NT2/D1 (cell line): Measurements from ENCODE around the gene NAP1L1.
A peak's percentile ranks its signal among the peaks of the same experiment; 100 is the strongest.

Source experiments
- DNase-seq: peaks from one replicate; pipeline ENCODE4 v3.0.0-alpha.2; 2011; ENCODE audit warnings: low read depth, low spot score
- H3K27me3 ChIP-seq: 2 replicates; pipeline ENCODE4 v1.6.0; 2011; ENCODE audit warnings: mild to moderate bottlenecking; ENCODE audit not compliant: insufficient read length, insufficient read depth
- H3K36me3 ChIP-seq: 2 replicates; pipeline ENCODE4 v1.6.1; 2011; ENCODE audit warnings: mild to moderate bottlenecking, low read length, mixed read lengths; ENCODE audit not compliant: insufficient read depth, insufficient read length
- H3K4me1 ChIP-seq: 2 replicates; pipeline ENCODE4 v1.5.1; 2011; ENCODE audit not compliant: insufficient read depth, insufficient read length
- H3K4me3 ChIP-seq: 2 replicates; pipeline ENCODE4 v1.5.1; 2011; ENCODE audit warnings: low read depth; ENCODE audit not compliant: insufficient read length
- H3K9ac ChIP-seq: 2 replicates; pipeline ENCODE4 v1.6.0; 2011; ENCODE audit warnings: low read depth; ENCODE audit not compliant: insufficient read length
- H3K9me3 ChIP-seq: 2 replicates; pipeline ENCODE4 v1.5.1; 2011; ENCODE audit warnings: mild to moderate bottlenecking, low read length; ENCODE audit not compliant: insufficient read depth
- SUZ12 ChIP-seq: IDR thresholded peaks from 2 replicates; pipeline ENCODE4 v1.6.1; 2011; ENCODE audit not compliant: insufficient read length, insufficient read depth; ENCODE audit errors: extremely low read depth
- YY1 ChIP-seq: IDR thresholded peaks from 2 replicates; pipeline ENCODE4 v1.6.1; 2011; ENCODE audit not compliant: insufficient read length, insufficient read depth
- ZNF274 ChIP-seq: IDR thresholded peaks from 2 replicates; pipeline ENCODE4 v1.6.1; 2011; ENCODE audit warnings: mild to moderate bottlenecking, low read depth, low read length

The NAP1L1 gene

DNA sequence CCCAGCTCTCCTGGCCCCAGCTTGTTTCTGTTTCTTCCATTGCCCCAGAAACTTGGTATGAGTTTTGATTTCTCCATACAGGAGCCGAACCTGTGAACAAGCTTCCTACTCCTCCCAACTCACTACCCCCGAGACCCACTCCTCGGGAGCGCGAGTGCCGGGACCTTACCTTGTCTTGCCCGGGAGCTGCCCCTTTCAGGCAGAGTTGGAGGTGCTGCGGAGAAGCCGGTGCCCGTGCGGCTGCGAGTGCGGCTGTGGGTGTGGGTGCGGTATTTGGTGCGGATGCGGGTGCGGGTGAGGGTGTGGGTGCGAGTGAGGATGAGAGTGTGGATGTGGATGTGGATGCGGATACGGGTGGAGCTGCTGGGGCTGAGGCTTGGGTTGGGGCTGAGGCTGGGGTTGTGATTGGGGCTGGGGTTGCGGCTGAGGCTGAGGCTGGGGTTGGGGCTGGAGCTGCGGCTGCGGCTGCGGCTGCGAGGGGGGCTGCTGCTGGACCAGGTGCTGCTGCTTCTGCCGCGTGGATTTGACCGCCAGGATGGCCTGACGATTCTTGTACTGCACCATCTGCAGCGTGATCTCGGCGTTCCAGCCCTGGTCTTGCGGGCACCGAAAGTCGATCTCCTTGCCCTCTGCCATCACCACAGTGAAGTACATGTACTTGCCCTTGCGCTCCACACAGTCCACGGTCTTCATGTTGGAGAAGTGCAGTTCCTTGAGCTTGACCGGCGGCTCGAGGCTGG lies 54.0 kb downstream of the NAP1L1 start:
- H3K4me1 ChIP-seq = no peaks in the 10 kb centered on the region
- H3K9ac ChIP-seq = peak overlapping the region; percentile 99
- H3K4me3 ChIP-seq = peak overlapping the region; percentile 98
- no peaks in the 10 kb centered on the region for H3K9me3 ChIP-seq
- no peak for TF ChIP-seq SUZ12
- no peak for TF ChIP-seq ZNF274
- no peak for TF ChIP-seq YY1
- DNase-seq = no peak
- H3K27me3 ChIP-seq = peaks cover 8% of the 10 kb centered on the region
- peaks cover 36% of the 10 kb centered on the region for H3K36me3 ChIP-seq

DNA sequence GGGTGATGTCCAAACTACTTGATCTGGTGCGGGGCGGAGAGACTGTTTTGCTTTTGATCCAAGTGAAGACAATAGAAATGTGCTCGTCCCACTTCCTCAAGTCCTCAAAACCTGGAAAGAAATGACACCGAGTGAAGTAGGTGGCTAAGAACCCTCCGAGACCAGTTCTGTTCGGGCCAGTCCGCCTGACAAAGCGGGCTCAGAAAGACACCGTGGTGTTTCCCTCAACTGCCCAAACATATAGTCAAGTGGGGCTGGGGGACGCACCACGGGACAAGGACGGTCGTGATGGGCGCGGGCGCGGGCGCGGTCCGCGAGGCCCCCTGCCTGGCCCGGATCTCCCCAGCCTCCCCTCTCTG lies 54.5 kb downstream of the NAP1L1 start:
- Histone ChIP-seq H3K36me3 (peaks cover 36% of the 10 kb centered on the region), H3K27me3 (peaks cover 8% of the 10 kb centered on the region), H3K4me3 (peak overlapping the region; percentile 98), H3K4me1 (no peaks in the 10 kb centered on the region), H3K9me3 (no peaks in the 10 kb centered on the region), H3K9ac (peak overlapping the region; percentile 99)
- no peak for DNase-seq
- TF ChIP-seq SUZ12 = no peak
- TF ChIP-seq ZNF274 = no peak
- TF ChIP-seq YY1 = no peak

DNA sequence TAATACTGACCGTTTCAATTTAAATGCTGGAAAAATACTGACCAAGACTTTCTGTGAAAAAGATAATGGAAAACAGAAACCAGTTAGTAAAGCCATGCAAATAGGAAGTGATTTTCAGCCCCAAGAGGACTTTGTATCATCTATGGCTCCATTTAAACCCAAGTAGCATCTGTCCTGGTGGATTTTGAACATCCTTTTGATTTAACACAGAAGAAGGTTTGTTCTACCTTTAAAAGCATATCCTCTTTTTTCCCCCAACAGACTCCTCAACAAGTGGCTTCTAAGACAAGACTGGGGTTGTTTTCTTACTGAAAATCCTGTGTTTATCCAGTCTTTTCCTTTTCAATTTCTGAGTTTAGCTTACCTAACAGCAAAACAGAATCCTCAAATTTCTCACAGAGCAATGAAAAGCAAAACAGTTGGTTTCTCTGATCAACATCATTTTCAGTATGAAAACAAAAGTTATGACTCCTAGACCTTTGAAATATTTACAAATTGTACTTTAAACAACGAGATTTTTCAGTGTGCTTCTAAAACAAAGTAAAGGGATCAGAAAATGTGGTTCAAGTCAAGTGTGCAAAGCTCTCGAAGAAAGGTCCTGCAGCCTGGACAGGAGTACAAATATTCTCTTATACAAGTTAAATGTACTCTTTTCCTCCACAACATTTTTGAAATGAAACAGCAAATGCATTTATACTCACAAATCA lies 55.8 kb downstream of the NAP1L1 start:
- TF ChIP-seq SUZ12 (no peak), ZNF274 (no peak), YY1 (no peak)
- Histone ChIP-seq H3K4me3 (peak overlapping the region; percentile 98), H3K9ac (peak overlapping the region; percentile 69), H3K36me3 (peaks cover 36% of the 10 kb centered on the region), H3K9me3 (no peaks in the 10 kb centered on the region), H3K4me1 (no peaks in the 10 kb centered on the region), H3K27me3 (peaks cover 8% of the 10 kb centered on the region)
- no peak for DNase-seq

DNA sequence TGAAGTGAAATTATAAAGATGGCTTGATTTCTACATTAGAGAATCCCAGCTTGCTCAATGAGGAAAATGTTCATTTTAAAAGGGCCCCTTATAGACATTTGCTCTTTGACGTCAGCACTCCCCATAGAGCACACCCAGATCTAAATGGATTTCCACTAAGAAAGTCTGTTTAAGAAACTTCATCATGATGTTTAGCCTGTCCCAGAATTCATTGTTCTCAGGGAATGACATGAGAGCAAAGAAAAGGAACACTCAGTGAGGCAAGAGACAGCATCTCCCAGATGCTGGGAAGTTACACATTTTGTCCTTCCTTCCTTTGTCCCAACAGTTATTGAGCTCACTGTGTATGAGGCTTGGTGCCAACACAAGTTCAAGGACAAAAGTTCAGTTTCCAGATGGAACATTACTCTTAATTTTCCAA lies 57.8 kb downstream of the NAP1L1 start:
- Histone ChIP-seq H3K4me1 (no peaks in the 10 kb centered on the region), H3K9me3 (no peaks in the 10 kb centered on the region), H3K9ac (no peak overlapping the region), H3K4me3 (no peak overlapping the region), H3K27me3 (peaks cover 8% of the 10 kb centered on the region), H3K36me3 (peaks cover 36% of the 10 kb centered on the region)
- DNase-seq = no peak
- TF ChIP-seq YY1 (no peak), SUZ12 (no peak), ZNF274 (no peak)

DNA sequence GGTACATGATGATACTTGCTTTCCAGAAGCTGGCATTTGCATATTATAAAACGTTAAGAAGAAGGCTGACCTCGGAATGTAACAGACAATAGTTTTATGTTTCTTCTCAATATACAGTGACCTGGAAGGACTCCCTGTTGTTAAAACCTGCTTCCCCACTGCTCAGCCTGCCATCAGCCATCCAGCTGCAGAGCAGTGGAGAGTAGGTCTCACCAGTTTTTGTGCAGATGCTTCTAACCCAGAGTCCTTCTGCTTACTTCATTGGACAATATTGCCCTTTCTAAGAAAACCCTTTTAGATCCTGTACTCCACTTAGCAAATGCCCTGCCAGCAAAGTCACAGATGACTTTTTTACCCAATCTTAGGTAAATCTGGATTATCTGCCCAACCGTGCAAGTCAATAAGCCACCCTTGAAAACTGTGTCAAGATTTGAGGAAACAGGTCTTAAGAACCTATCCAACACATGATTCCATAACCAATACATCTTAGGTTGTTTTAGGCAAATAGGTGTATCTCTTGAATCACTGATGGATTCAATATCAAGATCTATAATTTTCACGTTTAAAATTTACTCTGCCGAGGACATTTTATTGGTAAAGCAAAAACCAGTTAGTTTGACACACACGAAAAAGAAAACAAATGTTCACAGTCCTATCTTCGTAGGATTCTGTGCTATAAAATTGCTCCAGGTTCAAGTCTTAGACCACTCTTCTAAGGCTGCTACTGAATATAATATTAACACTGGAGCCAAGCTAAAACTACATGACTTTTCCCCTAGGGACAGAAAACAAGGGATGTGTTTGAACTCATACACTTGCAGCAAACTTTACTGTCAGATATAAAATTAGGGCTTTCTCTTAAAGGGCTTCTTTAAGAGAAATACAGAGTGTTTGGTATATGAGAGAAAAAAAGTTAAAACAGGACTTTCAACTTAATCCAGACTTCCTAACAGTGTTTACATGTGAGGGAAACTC lies 58.6 kb downstream of the NAP1L1 start:
- peaks cover 36% of the 10 kb centered on the region for H3K36me3 ChIP-seq
- DNase-seq = no peak
- H3K27me3 ChIP-seq = peaks cover 8% of the 10 kb centered on the region
- no peak overlapping the region for H3K9ac ChIP-seq
- no peaks in the 10 kb centered on the region for H3K9me3 ChIP-seq
- TF ChIP-seq ZNF274 = no peak
- no peak for TF ChIP-seq YY1
- no peak for TF ChIP-seq SUZ12
- H3K4me3 ChIP-seq = no peak overlapping the region
- H3K4me1 ChIP-seq = no peaks in the 10 kb centered on the region

DNA sequence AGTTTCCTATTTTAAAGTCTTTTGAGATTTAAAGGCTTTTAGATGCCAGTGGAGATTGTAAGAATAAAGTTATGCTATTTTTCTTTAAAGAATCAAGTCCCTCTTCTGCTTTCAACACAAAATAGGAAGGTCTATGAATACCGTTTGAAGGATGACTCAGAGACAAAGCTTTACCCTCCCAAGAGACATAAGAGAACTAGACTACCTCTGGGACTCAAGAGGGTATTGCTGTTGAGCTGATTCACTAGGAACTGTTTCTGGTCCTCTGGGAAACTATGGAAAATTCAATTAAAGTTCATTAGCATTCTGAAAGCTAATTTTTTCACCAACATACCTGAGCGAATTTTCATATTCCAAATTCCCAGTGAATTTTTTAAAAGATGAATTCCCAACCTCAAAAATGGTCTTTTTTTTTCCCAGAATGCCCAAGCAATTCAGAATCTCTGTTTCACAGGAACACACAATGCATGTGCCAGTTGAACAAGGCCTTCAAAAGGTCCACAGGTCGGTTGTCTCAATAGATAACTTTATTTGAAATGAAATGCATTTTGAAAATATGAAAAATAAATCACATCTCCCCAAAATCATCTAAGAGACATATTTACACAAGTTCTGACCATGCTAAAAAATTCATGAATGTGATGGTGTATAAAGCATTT lies 59.4 kb downstream of the NAP1L1 start:
- peaks cover 2% of the 10 kb centered on the region for H3K27me3 ChIP-seq
- no peaks in the 10 kb centered on the region for H3K9me3 ChIP-seq
- no peak overlapping the region for H3K9ac ChIP-seq
- TF ChIP-seq YY1 = no peak
- TF ChIP-seq SUZ12 = no peak
- TF ChIP-seq ZNF274 = no peak
- no peak for DNase-seq
- H3K36me3 ChIP-seq = peaks cover 34% of the 10 kb centered on the region
- no peak overlapping the region for H3K4me3 ChIP-seq
- H3K4me1 ChIP-seq = no peaks in the 10 kb centered on the region
